ENCODE data around the gene MKI67. TPM values are rescaled to one million over a fixed set of nuclear protein-coding genes. Genes with fewer than 3 reads are reported as not detected.

The MKI67 gene
- total and polyA plus RNA-seq, 2 of the 13 experiments (the other 11 are each of a cell fraction or from before 2014, with no cell fraction given), result 6.7 to 22.9 TPM

- ATAC-seq (no peak), DNase-seq (ENCODE audit: low spot score) (no peak), FAIRE-seq (no peak)
- Histone ChIP-seq H2AFZ (ENCODE audit: low read length) (no peak overlapping the region), H3K36me3 (replicated peaks in 1 of 2; ENCODE audit: control insufficient read depth in 1 of 2, insufficient read depth in 2 of 2, low read length in 2 of 2) (no peaks in the 10 kb centered on the region), H3K27me3 (ENCODE audit: control insufficient read depth in 1 of 2, insufficient read depth in 2 of 2, low read length in 2 of 2) (peaks cover 0 to 24% of the 10 kb centered on the region in 2 experiments; a peak in 3 of 5 replicates), H3K9ac (ENCODE audit: insufficient read depth, low read depth, low read length) (no peak overlapping the region), H4K20me1 (ENCODE audit: insufficient read depth, low read length) (no peaks in the 10 kb centered on the region), H3K4me3 (replicated peaks in 1 of 3; ENCODE audit: insufficient read depth in 1 of 3, low read depth in 2 of 3, low read length in 3 of 3) (no peak overlapping the region), H3K9me3 (ENCODE audit: low read length) (no peaks in the 10 kb centered on the region), H3K79me2 (ENCODE audit: insufficient read depth, low read length) (no peaks in the 10 kb centered on the region), H3K27ac (ENCODE audit: extremely low read length, insufficient read depth, low read length) (no peak overlapping the region), H3K4me2 (ENCODE audit: low read depth, low read length) (no peak overlapping the region), H3K4me1 (ENCODE audit: insufficient read depth, low read length) (peaks cover 16% of the 10 kb centered on the region)
- CTCF ChIA-PET (ENCODE audit: low intra/inter-chr PET ratio, low total read pairs), result no interaction called here
- 67% methylated on average over 8 of the region's 8 CpGs for WGBS (ENCODE audit: low lambda C conversion rate)
- in situ Hi-C loops (cut with HindIII; ENCODE audit: extremely low pct_ligation_motif_present, low pct_unique_long_range_greater_than_20kb) (loop anchor here (25.0 kb wide), 1 partner anchor 452 kb away; no protein-coding TSS in a partner anchor), intact Hi-C loops (cut with micrococcal nuclease; ENCODE audit: unreplicated experiment) (no loop called here)
- TF ChIP-seq GATA4 (IDR thresholded peaks at IDR 0.05; ENCODE audit: borderline replicate concordance, low read depth) (no peak), ZNF562 (CRISPR knock-in tag; IDR thresholded peaks at IDR 0.05; ENCODE audit: borderline replicate concordance) (no peak), ZNF670 (CRISPR knock-in tag; IDR thresholded peaks at IDR 0.05; ENCODE audit: borderline replicate concordance) (no peak), ZNF367 (CRISPR knock-in tag; IDR thresholded peaks at IDR 0.05; ENCODE audit: borderline replicate concordance) (no peak), ZNF558 (CRISPR knock-in tag; IDR thresholded peaks at IDR 0.05; ENCODE audit: borderline replicate concordance) (no peak), ZNF644 (CRISPR knock-in tag; IDR thresholded peaks at IDR 0.05; ENCODE audit: low read depth) (no peak), ZNF780A (CRISPR knock-in tag; IDR thresholded peaks at IDR 0.05) (no peak), ZBTB14 (CRISPR knock-in tag; IDR thresholded peaks at IDR 0.05) (no peak), KLF16 (CRISPR knock-in tag; IDR thresholded peaks at IDR 0.05) (no peak), ZBTB20 (CRISPR knock-in tag; IDR thresholded peaks at IDR 0.05; ENCODE audit: borderline replicate concordance, low read depth) (no peak), ZNF720 (CRISPR knock-in tag; IDR thresholded peaks at IDR 0.05) (no peak), ZSCAN29 (CRISPR knock-in tag; conservative IDR thresholded peaks at IDR 0.05) (no peak), ZNF180 (CRISPR knock-in tag; IDR thresholded peaks at IDR 0.05; ENCODE audit: borderline replicate concordance, low read depth) (no peak), PHF8 (CRISPR knock-in tag; IDR thresholded peaks at IDR 0.05) (no peak), TARDBP (CRISPR knock-in tag; IDR thresholded peaks at IDR 0.05) (no peak), NRL (CRISPR knock-in tag; IDR thresholded peaks at IDR 0.05; ENCODE audit: borderline replicate concordance) (no peak)
- TF ChIP-seq, protein P1, sequence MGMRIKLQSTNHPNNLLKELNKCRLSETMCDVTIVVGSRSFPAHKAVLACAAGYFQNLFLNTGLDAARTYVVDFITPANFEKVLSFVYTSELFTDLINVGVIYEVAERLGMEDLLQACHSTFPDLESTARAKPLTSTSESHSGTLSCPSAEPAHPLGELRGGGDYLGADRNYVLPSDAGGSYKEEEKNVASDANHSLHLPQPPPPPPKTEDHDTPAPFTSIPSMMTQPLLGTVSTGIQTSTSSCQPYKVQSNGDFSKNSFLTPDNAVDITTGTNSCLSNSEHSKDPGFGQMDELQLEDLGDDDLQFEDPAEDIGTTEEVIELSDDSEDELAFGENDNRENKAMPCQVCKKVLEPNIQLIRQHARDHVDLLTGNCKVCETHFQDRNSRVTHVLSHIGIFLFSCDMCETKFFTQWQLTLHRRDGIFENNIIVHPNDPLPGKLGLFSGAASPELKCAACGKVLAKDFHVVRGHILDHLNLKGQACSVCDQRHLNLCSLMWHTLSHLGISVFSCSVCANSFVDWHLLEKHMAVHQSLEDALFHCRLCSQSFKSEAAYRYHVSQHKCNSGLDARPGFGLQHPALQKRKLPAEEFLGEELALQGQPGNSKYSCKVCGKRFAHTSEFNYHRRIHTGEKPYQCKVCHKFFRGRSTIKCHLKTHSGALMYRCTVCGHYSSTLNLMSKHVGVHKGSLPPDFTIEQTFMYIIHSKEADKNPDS (CRISPR knock-in tag; IDR thresholded peaks at IDR 0.05), result no peak
- TF ChIP-seq, protein P2, sequence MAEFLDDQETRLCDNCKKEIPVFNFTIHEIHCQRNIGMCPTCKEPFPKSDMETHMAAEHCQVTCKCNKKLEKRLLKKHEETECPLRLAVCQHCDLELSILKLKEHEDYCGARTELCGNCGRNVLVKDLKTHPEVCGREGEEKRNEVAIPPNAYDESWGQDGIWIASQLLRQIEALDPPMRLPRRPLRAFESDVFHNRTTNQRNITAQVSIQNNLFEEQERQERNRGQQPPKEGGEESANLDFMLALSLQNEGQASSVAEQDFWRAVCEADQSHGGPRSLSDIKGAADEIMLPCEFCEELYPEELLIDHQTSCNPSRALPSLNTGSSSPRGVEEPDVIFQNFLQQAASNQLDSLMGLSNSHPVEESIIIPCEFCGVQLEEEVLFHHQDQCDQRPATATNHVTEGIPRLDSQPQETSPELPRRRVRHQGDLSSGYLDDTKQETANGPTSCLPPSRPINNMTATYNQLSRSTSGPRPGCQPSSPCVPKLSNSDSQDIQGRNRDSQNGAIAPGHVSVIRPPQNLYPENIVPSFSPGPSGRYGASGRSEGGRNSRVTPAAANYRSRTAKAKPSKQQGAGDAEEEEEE (CRISPR knock-in tag; IDR thresholded peaks at IDR 0.05; ENCODE audit: borderline replicate concordance), result no peak
- no TSS peak for BruUV-seq (replicated peaks)
- POLR2A ChIA-PET, result no interaction called here
Measured at GRCh38 chr10:128084991-128085390, 41.2 kb downstream of the MKI67 start.
